Measurements from ENCODE around the gene ATP11C.
"Not testable (repeated sequence)": the region's sequence is repeated elsewhere in the genome, so short reads cannot be mapped to it uniquely, and the experiment has no call there.

ATP11C gene

DNA sequence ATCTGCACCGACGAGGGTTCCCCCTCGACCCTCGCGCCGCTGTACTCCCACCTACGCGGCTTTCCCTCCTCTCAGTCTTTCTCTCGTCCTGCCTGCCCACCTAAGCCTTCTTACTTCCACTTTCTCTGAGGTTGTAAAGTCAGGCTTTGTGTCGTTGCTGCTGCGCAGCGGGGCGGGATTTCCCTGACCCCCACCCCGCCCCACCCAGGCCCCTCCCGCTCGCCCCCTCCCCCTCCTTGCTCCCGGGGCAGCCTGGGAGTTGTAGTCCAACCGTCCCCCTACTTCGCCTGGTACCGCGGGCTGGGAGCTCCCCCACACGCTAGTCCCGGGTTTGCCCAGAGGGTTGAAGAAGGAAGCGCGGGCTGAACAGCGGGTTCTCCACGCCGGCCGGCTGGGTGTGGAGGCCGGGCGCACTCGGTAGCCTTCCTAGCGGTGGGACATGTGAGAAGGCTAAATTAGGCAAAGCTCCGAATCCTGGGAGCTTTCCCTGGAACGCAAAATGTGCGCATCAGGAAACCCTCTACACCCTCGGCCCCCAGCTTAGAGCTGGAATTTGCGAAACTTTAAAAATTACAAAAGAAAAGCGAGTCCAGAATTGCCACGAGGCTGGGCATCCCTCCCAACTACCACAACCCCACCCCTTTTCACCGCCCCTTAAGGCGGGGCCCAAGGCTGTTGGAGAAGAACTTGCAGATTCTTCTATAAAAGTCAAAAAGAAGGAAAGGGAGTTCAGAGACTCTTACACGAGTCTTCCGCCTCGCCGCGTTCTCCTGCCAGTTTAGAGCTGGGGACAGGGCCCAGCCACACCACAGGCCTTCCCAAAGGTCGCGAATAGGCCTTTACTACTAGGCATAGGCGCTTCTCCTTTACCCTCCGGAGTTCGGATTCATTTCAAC lies at the start of gene ATP11C:
Gene ATP11C, minus strand, starts transcription at position 153 of the 896 bp plus-strand sequence. CDS start 1,011 bp downstream, outside the sequence.
- DNase-seq (ENCODE audit: low read depth, low spot score), result peak; percentile 31
- peak within 1 kb of the TSS; percentile 78 for H3K27ac ChIP-seq

DNA sequence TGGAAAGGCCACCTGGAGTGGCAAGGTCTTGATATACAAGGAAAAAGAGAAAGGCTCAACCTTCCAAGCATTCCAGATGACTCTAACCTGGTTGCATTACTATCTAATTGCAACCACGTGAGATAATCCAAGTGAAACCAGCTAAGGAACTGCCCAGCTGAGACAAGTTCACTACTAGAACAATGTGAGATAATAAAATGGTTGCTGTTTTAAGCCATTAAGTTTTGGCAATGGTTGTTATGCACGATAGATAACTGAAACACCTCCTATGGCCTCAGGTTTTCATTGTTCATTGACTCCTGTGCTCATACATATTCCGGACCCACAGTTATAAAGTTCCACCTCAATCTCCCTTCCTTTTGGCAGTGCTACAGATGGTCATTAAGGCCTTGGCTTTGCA lies 41.6 kb upstream of the ATP11C start:
- H3K27ac ChIP-seq, result no peak overlapping the region
- DNase-seq (ENCODE audit: low read depth, low spot score), result no peak

DNA sequence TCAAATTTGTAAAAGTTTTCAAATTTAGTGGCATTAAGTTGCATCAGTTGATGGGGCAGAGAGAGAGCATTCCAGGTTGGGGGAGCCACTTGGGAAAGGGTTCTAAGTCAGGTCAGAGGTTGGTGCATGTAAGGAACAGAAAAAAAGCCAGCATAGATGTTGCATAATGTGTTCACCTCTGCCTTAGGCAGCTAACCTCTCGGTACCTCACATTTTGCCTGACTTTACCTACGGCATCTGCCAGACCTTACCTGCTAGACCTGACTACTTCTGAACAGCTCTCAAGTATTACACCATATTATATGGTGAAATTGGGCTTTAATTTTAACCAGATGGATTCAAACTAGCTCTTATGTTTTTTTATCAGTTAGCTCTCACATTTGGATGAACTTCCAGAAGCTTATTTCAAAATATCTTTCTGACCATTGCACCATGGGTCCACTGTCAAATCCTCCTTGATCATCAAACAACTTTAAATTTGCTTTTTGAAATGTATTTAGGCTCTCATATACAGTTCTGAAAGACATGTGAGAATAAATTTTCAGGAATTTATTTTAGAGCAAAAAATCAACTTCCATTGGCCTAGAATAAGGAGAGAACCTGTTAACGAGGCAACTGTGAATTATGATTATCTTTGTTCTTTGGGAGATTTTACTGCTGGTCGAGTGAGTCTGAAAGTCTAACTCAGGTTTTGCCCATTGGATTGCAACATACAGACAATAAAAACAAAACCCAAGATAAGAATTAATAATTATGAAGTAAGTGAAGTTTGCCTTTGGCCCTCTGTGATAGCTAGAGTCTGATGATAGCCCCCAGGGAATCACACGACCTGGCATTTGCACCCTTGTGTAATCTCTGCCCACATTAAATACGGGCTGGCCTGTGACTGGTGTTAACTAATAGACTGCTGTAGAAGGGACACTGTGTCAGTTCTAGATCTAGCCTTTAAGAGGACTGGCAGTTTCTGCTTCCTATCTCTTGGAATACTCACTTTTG lies 40.1 kb upstream of the ATP11C start:
- no peak for DNase-seq (ENCODE audit: low read depth, low spot score)
- H3K27ac ChIP-seq, result no peak overlapping the region

DNA sequence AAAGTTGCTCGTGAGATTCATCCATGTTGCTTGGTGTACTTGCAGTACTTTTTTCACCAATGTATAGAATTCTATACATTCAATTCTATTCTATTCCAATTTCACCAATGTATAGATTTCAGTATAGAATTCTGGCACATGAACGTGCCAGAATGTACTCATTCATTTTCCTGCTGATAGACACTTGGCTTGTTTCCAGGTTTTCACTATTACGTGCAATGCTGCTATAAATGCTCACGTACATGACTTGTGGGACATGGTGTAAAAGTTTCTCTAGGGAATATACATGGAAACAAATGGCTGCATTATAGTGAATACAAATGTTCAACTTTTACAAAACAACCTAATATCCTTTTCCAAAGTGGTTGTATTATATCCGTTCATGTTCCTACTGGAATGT lies 39.3 kb upstream of the ATP11C start:
- H3K27ac ChIP-seq, result no peak overlapping the region
- DNase-seq (ENCODE audit: low read depth, low spot score), result no peak

DNA sequence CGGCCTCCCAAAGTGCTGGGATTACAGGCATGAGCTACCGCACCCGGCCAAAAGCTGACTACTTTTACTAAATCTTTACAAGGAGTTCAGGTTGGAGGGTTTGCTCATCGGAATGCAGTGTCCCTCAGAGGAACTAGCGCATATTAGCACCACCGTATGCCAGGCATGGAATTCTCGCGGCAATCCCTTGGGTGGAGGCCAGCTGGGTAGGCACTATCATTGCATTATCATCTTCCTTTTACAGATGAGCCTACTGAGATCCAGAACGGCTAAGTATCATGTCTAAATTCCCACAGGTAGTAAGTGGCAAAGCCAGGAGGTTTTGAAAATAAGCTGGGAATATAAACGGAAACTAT lies 38.5 kb upstream of the ATP11C start:
- no peak overlapping the region for H3K27ac ChIP-seq
- DNase-seq (ENCODE audit: low read depth, low spot score), result no peak

DNA sequence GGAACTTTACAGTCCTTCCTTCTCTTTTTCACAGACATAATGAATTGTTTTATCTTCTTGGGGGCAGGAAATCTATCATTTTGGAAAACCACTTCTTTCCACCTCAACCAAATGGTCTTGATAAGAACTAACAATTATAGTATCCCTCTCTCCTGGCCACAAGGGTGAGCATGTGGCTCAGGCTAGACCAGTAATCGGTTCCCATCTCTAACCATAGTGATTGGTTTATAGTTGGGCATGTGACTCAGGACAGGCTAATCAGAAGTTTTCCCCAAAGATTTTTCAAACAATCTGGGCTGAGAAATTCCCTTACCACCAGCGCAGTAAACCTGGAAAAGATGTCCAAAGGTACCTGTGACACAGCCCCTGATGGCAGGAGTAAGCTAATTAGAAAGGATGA lies 36.4 kb upstream of the ATP11C start:
- H3K27ac ChIP-seq, result no peak overlapping the region
- no peak for DNase-seq (ENCODE audit: low read depth, low spot score)

DNA sequence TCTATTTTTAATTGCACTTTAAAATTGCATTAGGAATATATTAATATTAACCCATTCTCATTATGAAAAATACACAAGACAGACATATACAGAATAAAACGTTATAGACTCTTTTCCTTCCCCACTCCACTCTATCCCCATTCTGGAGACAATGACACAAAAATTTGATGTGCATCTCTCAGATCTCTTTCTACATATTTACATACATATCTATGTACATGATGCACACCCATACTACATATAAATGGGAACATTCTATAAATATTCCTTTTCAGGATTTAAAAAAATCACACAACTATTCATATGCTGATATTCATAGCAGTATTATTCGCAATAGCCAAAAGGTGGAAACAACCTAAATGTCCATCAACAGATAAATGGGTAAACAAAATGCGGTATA lies 34.9 kb upstream of the ATP11C start:
- no peak overlapping the region for H3K27ac ChIP-seq
- DNase-seq (ENCODE audit: low read depth, low spot score), result no peak

DNA sequence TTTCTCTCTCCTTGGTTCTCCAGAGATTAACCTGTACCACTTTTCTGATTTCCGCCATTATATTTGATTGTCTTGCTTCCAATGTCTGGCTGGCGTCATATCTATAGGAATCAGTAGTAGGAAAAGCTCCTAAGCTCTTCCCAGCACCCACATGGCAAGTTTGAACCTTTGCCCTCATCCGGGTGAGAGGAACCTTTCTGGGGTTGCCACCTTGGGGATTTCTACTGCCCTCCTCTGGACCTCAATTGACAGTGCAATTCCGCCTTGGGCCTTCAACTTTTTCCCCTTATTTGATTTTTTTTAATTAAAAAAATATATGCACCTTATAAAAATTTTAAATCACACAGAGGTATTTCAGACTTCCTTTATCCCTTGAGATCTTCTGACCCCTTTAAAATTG lies 34.4 kb upstream of the ATP11C start:
- no peak overlapping the region for H3K27ac ChIP-seq
- no peak for DNase-seq (ENCODE audit: low read depth, low spot score)

DNA sequence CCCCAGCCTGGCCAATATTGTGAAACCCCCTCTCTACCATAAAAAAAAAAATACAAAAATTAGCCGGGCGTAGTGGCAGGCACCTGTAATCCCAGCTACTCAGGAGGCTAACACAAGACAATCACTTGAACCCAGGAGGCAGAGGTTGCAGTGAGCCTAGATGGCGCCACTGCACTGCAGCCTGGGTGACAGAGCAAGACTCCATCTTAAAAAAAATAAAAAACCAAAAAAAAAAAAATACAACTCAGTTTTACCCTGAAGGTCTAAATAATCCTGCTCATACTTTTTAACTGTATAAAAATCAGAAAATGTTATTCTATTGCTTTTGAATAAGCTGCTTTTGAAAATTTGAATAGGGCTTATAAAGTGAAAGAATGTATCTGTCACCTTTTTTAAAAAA lies 33.3 kb upstream of the ATP11C start:
- not testable (repeated sequence) for DNase-seq (ENCODE audit: low read depth, low spot score); H3K27ac ChIP-seq

DNA sequence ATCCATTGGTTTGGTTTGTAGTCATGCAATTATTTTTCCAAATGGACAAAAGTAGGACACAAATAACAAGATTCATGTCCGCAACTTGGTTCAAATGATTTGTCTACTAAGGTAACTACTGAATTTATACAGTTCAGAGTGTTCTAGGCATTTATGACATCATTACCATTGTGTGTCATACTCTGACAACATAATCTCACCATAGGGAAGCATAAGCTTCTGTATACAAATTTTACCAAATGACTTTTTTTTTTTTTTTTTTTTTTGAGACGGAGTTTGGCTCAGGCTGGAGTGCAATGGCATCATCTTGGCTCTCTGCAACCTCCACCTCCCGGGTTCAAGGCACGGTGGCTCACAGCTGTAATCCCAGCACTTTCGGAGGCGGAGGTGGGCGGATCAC lies 32.6 kb upstream of the ATP11C start, which contains the start of gene CXorf66:
Gene CXorf66, minus strand, starts transcription at position 101 of the 400 bp plus-strand sequence. Its CDS starts 25 bp downstream, at position 76.
- no peak within 1 kb of the TSS for H3K27ac ChIP-seq
- DNase-seq (ENCODE audit: low read depth, low spot score), result no peak

DNA sequence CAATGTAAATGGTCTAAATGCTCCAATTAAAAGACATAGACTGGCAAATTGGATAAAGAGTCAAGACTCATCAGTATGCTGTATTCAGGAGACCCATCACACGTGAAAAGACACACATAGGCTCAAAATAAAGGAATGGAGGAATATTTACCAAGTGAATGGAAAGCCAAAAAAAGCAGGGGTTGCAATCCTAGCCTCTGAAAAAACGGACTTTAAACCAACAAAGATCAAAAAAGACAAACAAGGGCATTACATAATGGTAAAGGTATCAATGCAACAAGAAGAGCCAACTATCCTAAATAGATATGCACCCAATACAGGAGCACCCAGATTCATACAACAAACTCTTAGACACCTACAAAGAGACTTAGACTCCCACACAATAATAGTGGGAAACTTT lies 28.2 kb upstream of the ATP11C start:
- H3K27ac ChIP-seq; DNase-seq (ENCODE audit: low read depth, low spot score): not testable (repeated sequence)

DNA sequence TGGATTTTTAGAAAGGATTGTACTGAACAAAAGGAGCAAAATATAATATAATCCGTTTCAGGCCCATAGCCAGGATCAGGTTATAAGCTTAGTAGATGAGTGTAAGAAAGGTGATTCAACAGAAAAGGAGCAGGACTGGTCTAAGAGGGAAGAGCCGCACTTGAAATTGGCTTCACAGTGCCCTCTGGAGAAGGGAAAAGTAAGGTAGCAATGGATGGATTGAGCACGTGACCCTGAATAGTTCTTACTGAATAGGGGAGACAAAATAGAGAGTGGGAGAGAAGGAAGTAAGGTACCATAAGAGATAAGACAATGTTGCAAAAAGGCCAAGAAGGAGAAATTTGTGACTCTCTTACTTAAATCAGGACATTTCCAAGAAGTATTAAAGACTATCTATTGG lies 16.9 kb upstream of the ATP11C start:
- H3K27ac ChIP-seq, result no peak overlapping the region
- DNase-seq (ENCODE audit: low read depth, low spot score), result no peak

DNA sequence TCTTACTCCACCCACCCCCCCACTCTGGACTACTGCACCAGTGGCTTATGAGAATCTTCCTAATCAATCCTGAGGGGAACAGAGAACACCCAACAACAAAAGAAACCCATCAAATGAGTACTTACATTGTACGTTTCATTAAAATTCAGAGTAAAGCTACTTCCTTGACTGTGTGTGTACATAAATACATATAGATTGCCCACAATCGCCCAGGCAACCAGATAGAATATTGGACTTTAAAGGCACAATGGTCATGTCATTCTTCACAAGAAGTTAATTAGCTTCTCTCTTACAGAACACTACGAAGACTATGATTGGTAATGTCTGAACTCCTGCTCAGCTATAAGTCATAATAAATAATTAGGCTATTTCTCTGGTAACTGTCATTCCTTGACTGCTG lies 12.2 kb upstream of the ATP11C start:
- no peak overlapping the region for H3K27ac ChIP-seq
- DNase-seq (ENCODE audit: low read depth, low spot score), result no peak

DNA sequence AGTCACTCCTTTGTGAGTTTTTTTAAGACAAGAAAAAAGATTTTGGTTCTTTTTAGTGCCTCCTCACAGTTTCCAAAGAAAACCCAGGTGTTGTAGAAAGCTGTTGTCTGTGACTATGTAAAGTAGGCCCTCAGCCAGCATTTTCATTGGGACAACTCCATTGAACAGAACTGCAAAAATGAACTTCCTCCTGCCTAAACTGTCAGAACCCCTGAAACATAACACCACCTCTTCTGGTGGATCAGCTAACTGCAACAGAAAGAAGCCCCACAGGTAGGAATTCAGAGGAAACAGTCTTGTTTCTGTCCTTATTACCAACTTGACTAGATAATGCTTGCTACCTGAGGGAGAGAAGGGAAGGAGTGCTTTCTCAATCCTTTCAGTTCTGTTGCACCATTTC lies 3.4 kb upstream of the ATP11C start:
- H3K27ac ChIP-seq, result no peak overlapping the region
- DNase-seq (ENCODE audit: low read depth, low spot score), result no peak

DNA sequence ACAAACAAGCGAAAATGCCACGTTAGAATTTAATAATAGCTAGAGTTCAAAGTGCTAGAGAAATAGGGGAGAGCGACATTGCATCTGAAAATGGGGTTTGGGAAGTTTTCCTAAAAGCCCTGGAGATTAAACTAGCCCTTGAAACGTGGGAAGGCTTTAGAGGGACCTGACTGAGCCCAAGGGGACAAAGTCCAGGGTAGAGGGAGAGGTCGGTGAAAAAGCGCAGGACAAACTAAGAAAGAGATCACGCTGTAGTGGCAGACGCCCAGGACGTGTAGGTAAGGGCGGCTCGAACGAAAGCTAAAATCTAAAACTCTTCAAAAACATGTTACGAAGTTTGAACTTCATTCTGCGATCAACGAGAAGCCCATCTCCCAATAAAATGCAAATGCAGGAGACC lies 1.1 kb upstream of the ATP11C start:
- peak overlapping the region; percentile 78 for H3K27ac ChIP-seq
- no peak for DNase-seq (ENCODE audit: low read depth, low spot score)

DNA sequence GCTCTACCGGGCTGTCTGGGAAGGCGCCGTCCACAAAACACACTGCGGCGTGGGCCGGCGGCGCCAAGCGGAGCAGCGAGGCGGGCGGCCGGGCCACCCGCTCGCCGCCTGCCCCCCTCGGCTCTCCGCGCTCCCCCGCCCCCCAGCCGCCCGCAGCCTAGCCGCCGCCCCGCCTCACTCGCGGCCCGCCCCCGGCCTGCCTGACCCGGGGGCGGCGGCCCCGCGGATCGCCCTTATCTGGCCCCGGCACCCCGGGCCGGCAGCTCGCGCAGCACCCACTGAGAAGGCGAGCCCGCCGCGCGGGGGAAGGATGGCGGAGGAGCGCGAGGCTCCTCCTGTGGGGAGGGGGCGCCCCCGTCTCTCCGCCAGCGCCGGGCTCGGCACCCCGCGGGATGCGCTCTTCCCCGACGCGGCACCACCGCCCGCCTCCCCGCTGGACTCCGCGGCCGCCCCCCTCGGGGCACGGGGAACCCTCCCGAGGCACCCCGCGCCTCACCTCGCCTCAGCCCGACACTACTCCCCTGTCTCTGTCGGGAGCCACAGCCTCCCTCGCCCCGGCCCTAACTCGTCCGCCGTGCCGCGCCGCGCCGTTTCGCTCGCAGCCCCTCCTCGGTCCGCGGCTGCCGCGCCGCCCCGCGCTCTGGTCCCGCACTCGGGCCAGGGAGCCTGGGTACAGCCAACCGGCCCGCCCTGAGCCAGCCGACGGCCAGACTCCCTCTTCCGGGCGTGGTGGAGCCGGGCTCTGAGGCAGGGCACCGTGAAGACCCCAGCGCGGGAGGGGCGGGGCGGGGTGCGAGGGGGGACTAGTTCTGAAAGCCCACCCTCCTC lies 566 bp downstream of the ATP11C start:
- no peak for DNase-seq (ENCODE audit: low read depth, low spot score)
- peak overlapping the region; percentile 78 for H3K27ac ChIP-seq

DNA sequence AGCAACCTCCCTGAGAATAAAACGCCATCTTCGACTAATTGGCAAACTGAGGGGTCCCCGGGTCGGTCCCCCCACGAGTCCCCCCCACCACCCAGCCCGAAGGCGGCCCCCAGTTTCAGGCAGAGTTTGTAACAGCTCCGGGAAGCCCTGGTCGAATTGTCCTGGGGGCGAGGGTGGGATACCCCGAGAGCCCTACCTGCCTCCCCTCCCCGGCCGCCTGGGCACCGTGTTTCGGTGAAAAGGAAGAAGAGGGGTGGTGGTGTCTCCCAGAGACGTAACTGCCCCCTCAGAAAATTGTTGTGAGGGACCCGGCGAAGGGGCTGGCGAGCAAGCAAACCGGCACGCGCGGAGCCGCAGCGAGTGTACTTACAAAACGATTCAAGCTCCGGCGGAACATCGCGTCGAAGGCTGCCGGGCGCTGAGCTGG lies 1.2 kb downstream of the ATP11C start:
- no peak for DNase-seq (ENCODE audit: low read depth, low spot score)
- H3K27ac ChIP-seq, result no peak overlapping the region

DNA sequence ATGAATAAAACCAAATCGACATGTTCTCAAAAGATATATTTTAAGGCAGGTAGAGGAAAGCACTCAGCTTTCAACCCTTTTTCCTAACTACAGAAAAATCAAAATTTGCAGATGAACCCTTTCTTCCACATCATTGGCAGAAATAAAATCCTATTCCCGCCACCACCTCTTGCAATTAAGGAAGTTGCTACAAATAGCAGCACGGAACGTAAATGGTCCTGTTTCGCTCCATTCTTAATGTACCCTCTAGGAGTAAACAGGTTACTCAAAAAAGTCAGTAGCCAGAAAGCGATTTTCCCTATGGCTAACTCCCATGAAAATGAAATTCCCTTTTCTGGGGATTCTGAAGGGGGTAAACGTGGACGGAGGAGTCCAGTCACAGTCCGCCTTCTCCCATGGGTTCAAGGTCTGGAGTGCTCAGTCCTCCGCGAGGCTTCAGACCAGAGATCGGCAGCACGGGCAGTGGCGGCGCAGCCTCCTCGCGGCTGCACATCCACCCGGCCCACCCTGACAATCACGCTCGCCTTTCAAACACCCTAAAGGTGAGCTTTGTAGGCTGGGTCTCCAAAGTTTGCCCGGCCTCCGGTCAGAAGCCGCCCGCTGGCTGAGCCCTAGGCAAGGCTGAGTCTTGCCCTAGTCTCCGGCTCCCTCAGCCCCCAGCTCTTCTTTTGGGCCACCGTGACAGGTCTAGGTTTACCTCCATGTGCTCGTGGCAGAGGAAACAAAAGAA lies 1.8 kb downstream of the ATP11C start:
- no peak overlapping the region for H3K27ac ChIP-seq
- no peak for DNase-seq (ENCODE audit: low read depth, low spot score)

DNA sequence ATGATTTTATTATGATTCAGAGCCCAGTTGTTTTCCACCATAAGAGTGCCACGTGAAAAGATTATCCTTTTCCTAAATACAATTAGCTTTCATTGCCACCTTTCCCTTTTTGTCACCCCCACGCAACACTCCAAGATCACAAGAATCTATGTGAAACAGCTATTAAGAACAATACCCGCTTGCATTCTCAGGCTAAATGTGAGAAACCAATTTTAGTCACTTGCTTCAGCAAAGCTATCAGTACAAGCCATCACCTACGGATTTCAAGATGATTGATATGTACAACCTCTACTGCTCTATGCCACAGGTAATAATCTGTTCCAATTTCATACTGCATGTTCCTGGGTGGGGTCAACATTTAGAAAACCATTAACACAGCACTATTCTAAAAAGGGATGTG lies 2.5 kb downstream of the ATP11C start:
- H3K27ac ChIP-seq, result no peak overlapping the region
- DNase-seq (ENCODE audit: low read depth, low spot score), result no peak

Measured in epithelial cell of prostate (primary cell).